ENCODE results near the gene GPR6. TPM values are rescaled to one million over a fixed set of nuclear protein-coding genes. Genes with fewer than 3 reads are reported as not detected.
A peak's percentile ranks its signal among the peaks of the same experiment; 100 is the strongest.

The GPR6 gene, protein sequence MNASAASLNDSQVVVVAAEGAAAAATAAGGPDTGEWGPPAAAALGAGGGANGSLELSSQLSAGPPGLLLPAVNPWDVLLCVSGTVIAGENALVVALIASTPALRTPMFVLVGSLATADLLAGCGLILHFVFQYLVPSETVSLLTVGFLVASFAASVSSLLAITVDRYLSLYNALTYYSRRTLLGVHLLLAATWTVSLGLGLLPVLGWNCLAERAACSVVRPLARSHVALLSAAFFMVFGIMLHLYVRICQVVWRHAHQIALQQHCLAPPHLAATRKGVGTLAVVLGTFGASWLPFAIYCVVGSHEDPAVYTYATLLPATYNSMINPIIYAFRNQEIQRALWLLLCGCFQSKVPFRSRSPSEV
- total RNA-seq: not detected
- polyA plus RNA-seq: not detected

DNA sequence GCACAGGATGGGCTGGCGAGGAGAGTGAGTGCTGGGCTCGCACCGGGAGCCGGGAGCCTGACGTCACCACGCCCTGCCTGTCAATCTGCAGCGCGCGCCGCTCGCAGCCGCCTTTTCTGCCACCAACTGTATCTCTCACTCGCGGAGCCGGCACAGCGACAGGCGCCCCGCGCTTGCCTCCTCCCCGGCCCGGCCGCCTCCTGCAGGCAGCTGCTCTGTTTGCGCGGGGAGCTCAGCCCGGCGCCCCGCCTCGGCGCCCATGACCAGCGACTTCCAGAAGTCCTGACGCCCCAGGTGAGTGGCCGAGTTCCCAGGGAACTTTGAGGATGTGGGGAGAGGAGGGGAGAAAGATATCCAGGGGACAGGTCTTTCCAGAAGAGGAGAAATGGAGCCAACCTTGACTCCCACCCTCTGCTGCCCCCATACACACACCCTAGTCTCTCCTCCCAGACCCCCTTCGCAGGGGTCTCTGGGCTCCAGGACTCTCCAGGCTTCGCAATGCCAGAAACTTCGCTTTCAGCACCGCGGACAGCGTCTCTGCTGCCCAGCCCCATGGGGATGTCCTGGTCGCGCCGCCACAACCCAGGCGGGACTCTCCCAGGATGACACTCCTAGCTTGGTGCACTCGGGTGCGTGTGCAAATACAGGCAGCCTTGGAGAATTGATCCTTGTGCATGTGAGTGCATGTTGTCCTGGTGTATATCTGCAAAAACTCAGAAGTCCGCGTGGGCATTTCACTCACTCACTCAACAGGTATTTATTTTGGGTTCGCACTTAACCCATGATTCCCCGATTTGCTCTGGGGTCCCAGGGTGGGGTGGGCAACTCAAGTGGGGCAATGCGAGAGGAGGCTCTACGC is at the start of gene GPR6:
GPR6 (plus strand) TSS at position 138 of the 859 bp plus-strand sequence. CDS start 802 bp downstream, outside the sequence.
- Histone ChIP-seq H3K27ac (ENCODE audit: low read depth) (no peak within 1 kb of the TSS), H3K4me1 (ENCODE audit: insufficient read depth) (no peaks in the 10 kb centered on the region), H3K36me3 (ENCODE audit: insufficient read depth) (no peaks in the 10 kb centered on the region), H3K4me3 (ENCODE audit: low read depth, low read length) (no peak within 1 kb of the TSS)
- DNase-seq (ENCODE audit: extremely low spot score): peak; percentile 25
- WGBS: 2% methylated on average over 50 of the region's 50 CpGs

- DNase-seq (ENCODE audit: extremely low spot score): no peak
- no peak overlapping the region for H3K27ac ChIP-seq (ENCODE audit: low read depth)
- no peaks in the 10 kb centered on the region for H3K36me3 ChIP-seq (ENCODE audit: insufficient read depth)
- no peaks in the 10 kb centered on the region for H3K4me1 ChIP-seq (ENCODE audit: insufficient read depth)
- H3K4me3 ChIP-seq (ENCODE audit: low read depth, low read length): no peak overlapping the region
- WGBS: 82% methylated on average over 8 of the region's 8 CpGs
Observed at GRCh38 chr6:109934293-109934692, 43.8 kb upstream of the GPR6 start.

GRCh38 chr6:109939654-109940053 is 38.5 kb upstream of the GPR6 start:
- 74% methylated on average over 2 of the region's 2 CpGs for WGBS
- H3K4me1 ChIP-seq (ENCODE audit: insufficient read depth): no peaks in the 10 kb centered on the region
- H3K4me3 ChIP-seq (ENCODE audit: low read depth, low read length): no peak overlapping the region
- no peaks in the 10 kb centered on the region for H3K36me3 ChIP-seq (ENCODE audit: insufficient read depth)
- no peak overlapping the region for H3K27ac ChIP-seq (ENCODE audit: low read depth)
- DNase-seq (ENCODE audit: extremely low spot score): no peak

DNA sequence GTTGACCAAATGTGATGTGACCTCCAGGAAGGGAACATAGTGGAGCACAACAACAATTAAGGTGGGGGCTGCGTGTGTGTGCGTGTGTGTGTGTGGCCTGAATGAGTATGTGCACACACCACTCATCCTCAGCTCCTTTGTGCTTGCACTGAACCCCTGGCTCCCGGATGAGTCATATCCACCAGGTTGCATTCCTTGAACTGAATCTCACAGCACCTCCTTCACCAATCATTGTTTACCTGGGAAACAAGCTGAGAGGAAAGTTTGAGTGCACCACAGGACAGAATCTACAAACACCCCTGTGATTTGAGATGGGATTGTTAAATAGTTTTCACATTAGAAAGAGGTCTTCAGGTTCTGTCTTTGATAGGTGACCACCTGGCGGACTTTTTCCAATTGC is 33.7 kb upstream of the GPR6 start:
- DNase-seq (ENCODE audit: extremely low spot score): no peak
- no peak overlapping the region for H3K27ac ChIP-seq (ENCODE audit: low read depth)
- WGBS: 73% methylated on average over 4 of the region's 4 CpGs
- no peaks in the 10 kb centered on the region for H3K36me3 ChIP-seq (ENCODE audit: insufficient read depth)
- no peak overlapping the region for H3K4me3 ChIP-seq (ENCODE audit: low read depth, low read length)
- H3K4me1 ChIP-seq (ENCODE audit: insufficient read depth): no peaks in the 10 kb centered on the region

- Histone ChIP-seq H3K27ac (ENCODE audit: low read depth) (no peak overlapping the region), H3K4me1 (ENCODE audit: insufficient read depth) (no peaks in the 10 kb centered on the region), H3K36me3 (ENCODE audit: insufficient read depth) (no peaks in the 10 kb centered on the region), H3K4me3 (ENCODE audit: low read depth, low read length) (no peak overlapping the region)
- DNase-seq (ENCODE audit: extremely low spot score): no peak
Observed at GRCh38 chr6:109945091-109945490, 33.0 kb upstream of the GPR6 start.

DNA sequence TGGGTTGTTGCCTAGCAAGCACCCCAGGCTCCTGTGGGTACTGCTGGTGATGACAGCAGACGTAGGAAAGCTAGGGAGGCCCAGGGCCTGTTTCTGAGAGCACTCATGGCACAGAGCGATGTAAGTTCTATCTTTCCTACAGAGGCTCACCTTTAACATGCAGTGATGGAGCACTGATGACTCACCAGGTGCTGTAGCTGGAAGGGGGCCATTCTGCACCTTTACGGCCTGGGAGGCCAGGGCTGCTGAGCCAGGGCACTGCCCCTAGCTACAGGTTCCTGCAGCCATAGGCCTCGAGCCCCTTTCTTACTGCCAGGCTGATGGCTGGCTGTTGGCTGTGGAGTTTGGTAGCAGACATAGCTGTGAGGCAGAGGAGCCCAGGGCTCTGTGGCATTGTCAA is 31.1 kb upstream of the GPR6 start:
- no peaks in the 10 kb centered on the region for H3K4me1 ChIP-seq (ENCODE audit: insufficient read depth)
- WGBS: 76% methylated on average over 4 of the region's 4 CpGs
- H3K27ac ChIP-seq (ENCODE audit: low read depth): no peak overlapping the region
- no peak for DNase-seq (ENCODE audit: extremely low spot score)
- H3K36me3 ChIP-seq (ENCODE audit: insufficient read depth): no peaks in the 10 kb centered on the region
- H3K4me3 ChIP-seq (ENCODE audit: low read depth, low read length): no peak overlapping the region

GRCh38 chr6:109949281-109950065 is 28.6 kb upstream of the GPR6 start:
- WGBS: 81% methylated on average over 19 of the region's 19 CpGs
- Histone ChIP-seq H3K27ac (ENCODE audit: low read depth) (no peak overlapping the region), H3K4me1 (ENCODE audit: insufficient read depth) (no peaks in the 10 kb centered on the region), H3K4me3 (ENCODE audit: low read depth, low read length) (no peak overlapping the region), H3K36me3 (ENCODE audit: insufficient read depth) (no peaks in the 10 kb centered on the region)
- no peak for DNase-seq (ENCODE audit: extremely low spot score)

DNA sequence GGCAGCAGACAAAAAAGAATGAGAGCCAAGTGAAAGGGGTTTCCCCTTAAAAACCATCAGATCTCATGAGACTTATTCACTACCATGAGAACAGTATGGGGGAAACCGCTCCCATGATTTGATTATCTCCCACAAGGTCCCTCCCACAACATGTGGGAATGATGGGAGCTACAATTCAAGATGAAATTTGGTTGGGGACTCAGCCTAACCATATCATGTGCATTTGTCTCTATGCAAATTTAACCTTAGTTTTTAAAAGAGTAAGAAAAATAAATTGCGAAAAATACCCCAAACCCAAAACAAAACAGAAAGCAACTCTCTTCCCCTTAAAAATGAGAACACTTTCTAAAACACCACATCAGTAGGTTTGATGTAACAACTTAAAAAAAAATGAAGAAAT is 22.6 kb upstream of the GPR6 start:
- H3K36me3 ChIP-seq (ENCODE audit: insufficient read depth): no peaks in the 10 kb centered on the region
- 93% methylated on average over 2 of the region's 2 CpGs for WGBS
- H3K4me1 ChIP-seq (ENCODE audit: insufficient read depth): no peaks in the 10 kb centered on the region

DNA sequence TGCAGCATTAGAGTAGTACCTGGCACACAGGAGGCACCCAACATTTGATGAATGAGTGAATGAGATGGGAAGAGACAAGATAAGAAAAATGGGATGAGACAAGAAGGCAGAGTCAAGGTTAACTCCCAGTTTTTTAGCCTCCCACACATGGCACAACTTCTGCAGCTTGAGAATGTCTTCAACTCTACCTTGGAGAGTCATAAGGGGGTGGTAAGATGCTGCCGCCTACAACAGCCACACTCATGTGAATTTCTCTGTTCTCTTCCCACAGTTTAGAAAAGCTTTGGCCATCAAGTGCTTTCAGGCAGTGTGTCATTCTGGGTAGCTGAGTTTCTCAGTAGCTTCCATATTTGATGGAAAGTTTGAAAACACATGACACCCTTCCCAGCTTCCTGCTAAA is 19.5 kb upstream of the GPR6 start:
- H3K36me3 ChIP-seq (ENCODE audit: insufficient read depth): no peaks in the 10 kb centered on the region

More for the DNA sequence above, 22.6 kb upstream of the GPR6 start:
- Histone ChIP-seq H3K27ac (ENCODE audit: low read depth) (no peak overlapping the region), H3K4me3 (ENCODE audit: low read depth, low read length) (no peak overlapping the region)
- no peak for DNase-seq (ENCODE audit: extremely low spot score)

GRCh38 chr6:109961611-109962041 is 16.5 kb upstream of the GPR6 start:
- no peak for DNase-seq (ENCODE audit: extremely low spot score)
- Histone ChIP-seq H3K4me3 (ENCODE audit: low read depth, low read length) (no peak overlapping the region), H3K36me3 (ENCODE audit: insufficient read depth) (no peaks in the 10 kb centered on the region), H3K27ac (ENCODE audit: low read depth) (no peak overlapping the region), H3K4me1 (ENCODE audit: insufficient read depth) (no peaks in the 10 kb centered on the region)
- WGBS: 83% methylated on average over 5 of the region's 5 CpGs

More for the DNA sequence above, 19.5 kb upstream of the GPR6 start:
- no peak overlapping the region for H3K27ac ChIP-seq (ENCODE audit: low read depth)
- H3K4me1 ChIP-seq (ENCODE audit: insufficient read depth): no peaks in the 10 kb centered on the region
- WGBS: 93% methylated on average over 1 of the region's 1 CpG
- H3K4me3 ChIP-seq (ENCODE audit: low read depth, low read length): no peak overlapping the region
- DNase-seq (ENCODE audit: extremely low spot score): no peak

GRCh38 chr6:109962271-109962670 is 15.8 kb upstream of the GPR6 start:
- 90% methylated on average over 5 of the region's 5 CpGs for WGBS
- H3K4me3 ChIP-seq (ENCODE audit: low read depth, low read length): no peak overlapping the region
- H3K4me1 ChIP-seq (ENCODE audit: insufficient read depth): no peaks in the 10 kb centered on the region
- DNase-seq (ENCODE audit: extremely low spot score): no peak
- H3K36me3 ChIP-seq (ENCODE audit: insufficient read depth): no peaks in the 10 kb centered on the region
- no peak overlapping the region for H3K27ac ChIP-seq (ENCODE audit: low read depth)

GRCh38 chr6:109963598-109964170 is 14.4 kb upstream of the GPR6 start:
- Histone ChIP-seq H3K4me1 (ENCODE audit: insufficient read depth) (no peaks in the 10 kb centered on the region), H3K4me3 (ENCODE audit: low read depth, low read length) (no peak overlapping the region), H3K27ac (ENCODE audit: low read depth) (no peak overlapping the region), H3K36me3 (ENCODE audit: insufficient read depth) (no peaks in the 10 kb centered on the region)
- DNase-seq (ENCODE audit: extremely low spot score): no peak
- 92% methylated on average over 2 of the region's 2 CpGs for WGBS

GRCh38 chr6:109964949-109965348 is 13.2 kb upstream of the GPR6 start:
- no peaks in the 10 kb centered on the region for H3K4me1 ChIP-seq (ENCODE audit: insufficient read depth)
- H3K4me3 ChIP-seq (ENCODE audit: low read depth, low read length): no peak overlapping the region
- no peak for DNase-seq (ENCODE audit: extremely low spot score)
- no peaks in the 10 kb centered on the region for H3K36me3 ChIP-seq (ENCODE audit: insufficient read depth)
- 88% methylated on average over 2 of the region's 2 CpGs for WGBS
- H3K27ac ChIP-seq (ENCODE audit: low read depth): no peak overlapping the region
